ENCODE results near the gene ACP4. TPM values are rescaled to one million over a fixed set of nuclear protein-coding genes. Genes with fewer than 3 reads are reported as not detected.
"Not testable (repeated sequence)": the region's sequence is repeated elsewhere in the genome, so short reads cannot be mapped to it uniquely, and the experiment has no call there.

The ACP4 gene, protein sequence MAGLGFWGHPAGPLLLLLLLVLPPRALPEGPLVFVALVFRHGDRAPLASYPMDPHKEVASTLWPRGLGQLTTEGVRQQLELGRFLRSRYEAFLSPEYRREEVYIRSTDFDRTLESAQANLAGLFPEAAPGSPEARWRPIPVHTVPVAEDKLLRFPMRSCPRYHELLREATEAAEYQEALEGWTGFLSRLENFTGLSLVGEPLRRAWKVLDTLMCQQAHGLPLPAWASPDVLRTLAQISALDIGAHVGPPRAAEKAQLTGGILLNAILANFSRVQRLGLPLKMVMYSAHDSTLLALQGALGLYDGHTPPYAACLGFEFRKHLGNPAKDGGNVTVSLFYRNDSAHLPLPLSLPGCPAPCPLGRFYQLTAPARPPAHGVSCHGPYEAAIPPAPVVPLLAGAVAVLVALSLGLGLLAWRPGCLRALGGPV
- not detected for total RNA-seq
- not detected for polyA plus RNA-seq
- long read RNA-seq, donor 1 = 0 reads
- long read RNA-seq, donor 2 = 0 reads
- long read RNA-seq, donor 3 = 0 reads

DNA sequence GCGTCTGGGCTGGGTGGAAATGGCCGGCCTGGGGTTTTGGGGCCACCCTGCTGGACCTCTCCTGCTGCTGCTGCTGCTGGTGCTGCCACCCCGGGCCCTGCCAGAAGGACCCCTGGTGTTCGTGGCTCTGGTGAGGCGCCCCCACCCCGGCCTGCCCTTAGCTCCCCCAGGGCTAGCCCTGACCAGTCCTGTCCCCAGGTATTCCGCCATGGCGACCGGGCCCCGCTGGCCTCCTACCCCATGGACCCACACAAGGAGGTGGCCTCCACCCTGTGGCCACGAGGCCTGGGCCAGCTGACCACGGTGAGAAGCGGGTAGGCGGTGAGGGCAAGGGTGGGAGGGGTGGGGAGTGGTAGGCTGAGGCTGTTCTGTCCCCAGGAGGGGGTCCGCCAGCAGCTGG lies at the start of gene ACP4:
ACP4 (plus strand) TSS at position 20 of the 400 bp plus-strand sequence; CDS start at position 20, 0 bp downstream.
- peaks cover 0 to 2% (median 0%) of the 10 kb centered on the region in 9 donors for H3K36me3 ChIP-seq
- H3K4me1 ChIP-seq = no peaks in the 10 kb centered on the region
- H3K27ac ChIP-seq = no peak within 1 kb of the TSS
- no peak for DNase-seq
- 88 to 90% methylated on average over 15 of the region's 15 CpGs for WGBS, 2 donors
- intact Hi-C loops (cut with DNase I) = no loop called here
- no peak within 1 kb of the TSS for H3K4me3 ChIP-seq
- no peak for ATAC-seq
- peaks cover 0 to 11% (median 0%) of the 10 kb centered on the region in 7 donors for H3K27me3 ChIP-seq
- TF ChIP-seq, protein P1, sequence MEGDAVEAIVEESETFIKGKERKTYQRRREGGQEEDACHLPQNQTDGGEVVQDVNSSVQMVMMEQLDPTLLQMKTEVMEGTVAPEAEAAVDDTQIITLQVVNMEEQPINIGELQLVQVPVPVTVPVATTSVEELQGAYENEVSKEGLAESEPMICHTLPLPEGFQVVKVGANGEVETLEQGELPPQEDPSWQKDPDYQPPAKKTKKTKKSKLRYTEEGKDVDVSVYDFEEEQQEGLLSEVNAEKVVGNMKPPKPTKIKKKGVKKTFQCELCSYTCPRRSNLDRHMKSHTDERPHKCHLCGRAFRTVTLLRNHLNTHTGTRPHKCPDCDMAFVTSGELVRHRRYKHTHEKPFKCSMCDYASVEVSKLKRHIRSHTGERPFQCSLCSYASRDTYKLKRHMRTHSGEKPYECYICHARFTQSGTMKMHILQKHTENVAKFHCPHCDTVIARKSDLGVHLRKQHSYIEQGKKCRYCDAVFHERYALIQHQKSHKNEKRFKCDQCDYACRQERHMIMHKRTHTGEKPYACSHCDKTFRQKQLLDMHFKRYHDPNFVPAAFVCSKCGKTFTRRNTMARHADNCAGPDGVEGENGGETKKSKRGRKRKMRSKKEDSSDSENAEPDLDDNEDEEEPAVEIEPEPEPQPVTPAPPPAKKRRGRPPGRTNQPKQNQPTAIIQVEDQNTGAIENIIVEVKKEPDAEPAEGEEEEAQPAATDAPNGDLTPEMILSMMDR (IDR thresholded peaks at IDR 0.05) = no peak
- H3K9me3 ChIP-seq = no peaks in the 10 kb centered on the region

DNA sequence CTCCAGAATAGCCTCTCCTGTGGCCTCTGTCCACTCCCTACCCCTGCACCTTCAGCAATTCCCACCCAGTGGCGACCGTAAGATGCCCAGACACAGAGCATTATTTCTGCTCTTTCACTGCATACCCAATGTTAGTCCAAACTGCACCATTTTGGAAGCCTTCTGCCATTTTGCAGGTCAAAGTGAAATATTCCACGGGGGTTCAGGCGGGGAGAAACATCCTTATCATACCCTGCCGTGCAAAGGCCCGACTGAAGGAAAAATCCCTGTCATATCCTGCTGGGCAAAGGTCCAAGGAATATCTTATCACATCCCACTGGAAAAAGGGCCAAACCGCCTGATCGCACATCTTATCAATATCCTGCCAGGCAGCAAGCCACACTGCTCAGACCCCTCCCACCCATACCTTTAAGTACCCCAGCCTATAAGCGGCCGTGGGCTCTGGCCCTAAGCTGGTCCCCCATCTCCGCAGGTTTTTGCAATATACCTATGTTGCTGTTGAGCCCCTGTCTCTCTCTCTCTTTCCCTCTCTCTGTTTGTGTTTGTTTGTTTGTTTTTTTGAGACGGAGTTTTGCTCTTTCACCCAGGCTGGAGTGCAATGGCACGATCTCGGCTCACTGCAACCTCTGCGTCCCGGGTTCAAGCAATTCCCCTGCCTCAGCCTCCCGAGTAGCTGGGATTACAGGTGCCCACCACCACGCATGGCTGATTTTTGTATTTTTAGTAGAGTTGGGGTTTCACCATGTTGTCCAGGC lies 48.9 kb upstream of the ACP4 start:
- H3K4me1 ChIP-seq = no peaks in the 10 kb centered on the region
- H3K36me3 ChIP-seq = no peaks in the 10 kb centered on the region
- intact Hi-C loops (cut with DNase I) = no loop called here
- TF ChIP-seq, protein P1 (IDR thresholded peaks at IDR 0.05) = no peak
- H3K27me3 ChIP-seq = peaks cover 0 to 74% (median 62%) of the 10 kb centered on the region in 7 donors
- ATAC-seq (no peak), DNase-seq (no peak)
- 44% methylated on average over 18 of the region's 18 CpGs for WGBS, 2 donors
- H3K4me3 ChIP-seq = no peak overlapping the region
- no peak overlapping the region for H3K27ac ChIP-seq
- H3K9me3 ChIP-seq = no peaks in the 10 kb centered on the region

DNA sequence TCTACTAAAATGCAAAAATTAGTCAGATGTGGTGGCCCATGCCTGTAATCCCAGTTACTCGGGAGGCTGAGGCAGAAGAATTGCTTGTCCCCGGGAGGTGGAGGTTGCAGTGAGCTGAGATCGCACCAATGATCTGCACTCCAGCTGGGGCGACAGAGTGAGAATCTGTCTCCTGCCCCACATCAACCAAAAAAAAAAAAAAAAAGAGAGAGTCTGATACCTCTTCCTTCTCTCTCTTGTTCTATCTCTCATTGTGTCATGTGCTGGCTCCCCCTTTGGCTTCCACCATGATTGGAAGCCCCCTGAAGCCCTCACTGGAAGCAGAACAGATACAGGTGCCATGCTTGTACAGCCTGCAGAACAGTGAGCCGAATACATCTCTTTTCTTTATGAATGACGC lies 46.7 kb upstream of the ACP4 start:
- no peaks in the 10 kb centered on the region for H3K36me3 ChIP-seq
- H3K4me1 ChIP-seq = no peaks in the 10 kb centered on the region
- H3K27ac ChIP-seq = no peak overlapping the region
- intact Hi-C loops (cut with DNase I) = no loop called here
- DNase-seq = no peak
- peaks cover 0 to 60% (median 43%) of the 10 kb centered on the region in 7 donors for H3K27me3 ChIP-seq
- ATAC-seq = no peak
- 88 to 91% methylated on average over 6 of the region's 6 CpGs for WGBS, 2 donors
- H3K9me3 ChIP-seq = no peaks in the 10 kb centered on the region
- TF ChIP-seq, protein P1 (IDR thresholded peaks at IDR 0.05) = no peak
- no peak overlapping the region for H3K4me3 ChIP-seq

DNA sequence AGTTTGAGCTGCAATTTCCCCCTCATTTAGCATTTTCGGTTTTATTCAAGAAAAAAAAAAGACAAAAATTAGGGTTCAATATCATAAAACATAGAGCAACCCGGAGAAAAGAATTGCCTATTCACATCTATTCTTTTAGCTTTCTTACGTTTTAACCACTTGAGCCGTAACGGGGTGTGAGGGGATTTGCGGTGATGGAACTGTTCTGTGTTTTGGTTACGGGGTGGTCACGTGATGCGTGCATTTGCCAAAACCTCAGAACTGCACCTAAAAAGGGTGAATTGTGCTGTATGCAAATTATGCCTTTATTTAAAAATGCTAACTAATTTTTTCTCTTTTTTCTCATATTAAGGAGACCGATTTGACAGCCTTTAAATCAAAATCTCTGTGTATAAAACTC lies 45.0 kb upstream of the ACP4 start:
- TF ChIP-seq, protein P1 (IDR thresholded peaks at IDR 0.05) = no peak
- Histone ChIP-seq H3K4me1 (no peaks in the 10 kb centered on the region), H3K27ac (no peak overlapping the region), H3K4me3 (no peak overlapping the region), H3K36me3 (no peaks in the 10 kb centered on the region), H3K27me3 (peaks cover 0 to 54% (median 35%) of the 10 kb centered on the region in 7 donors), H3K9me3 (no peaks in the 10 kb centered on the region)
- intact Hi-C loops (cut with DNase I) = no loop called here
- no peak for DNase-seq
- no peak for ATAC-seq
- 85 to 89% methylated on average over 10 of the region's 10 CpGs for WGBS, 2 donors

DNA sequence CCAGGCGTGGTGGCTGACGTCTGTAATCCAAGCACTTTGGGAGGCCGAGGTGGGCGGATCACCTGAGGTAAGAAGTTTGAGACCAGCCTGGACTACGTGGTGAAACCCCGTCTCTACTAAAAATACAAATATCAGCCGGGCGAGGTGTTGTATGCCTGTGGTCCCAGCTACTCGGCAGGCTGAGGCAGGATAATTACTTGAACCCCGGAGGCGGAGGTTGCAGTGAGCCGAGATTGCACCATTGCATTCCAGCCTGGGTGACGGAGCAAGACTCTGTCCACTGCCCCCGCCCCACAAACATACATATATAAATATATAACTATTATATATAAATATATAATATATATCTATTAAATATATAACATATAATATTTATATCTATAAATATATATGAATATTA lies 43.1 kb upstream of the ACP4 start:
- DNase-seq; H3K4me1 ChIP-seq; intact Hi-C loops (cut with DNase I); H3K9me3 ChIP-seq; H3K27ac ChIP-seq; H3K36me3 ChIP-seq; ATAC-seq; H3K4me3 ChIP-seq: not testable (repeated sequence)
- WGBS, 2 donors = 90 to 92% methylated on average over 14 of the region's 14 CpGs
- peaks cover 0 to 46% (median 17%) of the 10 kb centered on the region in 7 donors for H3K27me3 ChIP-seq
